ENCODE measurements around the gene AHCYL2.

The AHCYL2 gene

DNA sequence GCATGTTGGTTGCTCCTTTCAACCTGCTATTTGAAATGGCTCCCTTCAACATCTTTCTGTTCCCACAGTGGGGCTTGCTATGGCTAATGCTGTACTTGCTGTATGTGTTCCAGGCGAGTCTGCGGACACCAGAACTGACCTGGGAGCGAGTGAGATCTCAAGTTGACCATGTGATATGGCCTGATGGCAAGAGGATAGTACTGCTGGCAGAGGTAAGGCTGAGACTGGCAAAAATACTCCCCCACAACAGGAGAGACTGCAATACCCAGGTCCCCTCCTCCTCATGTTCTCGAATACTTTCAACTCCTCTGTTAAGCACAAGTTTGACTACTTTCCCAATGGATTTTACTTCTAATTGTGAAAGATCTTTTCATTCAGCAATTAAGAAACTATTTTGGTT is 197.9 kb downstream of the AHCYL2 start:
- TF ChIP-seq POLR2AphosphoS5 (IDR thresholded peaks at IDR 0.05; ENCODE audit: low read depth, low read length): no peak
- no peak for TF ChIP-seq TAF1 (IDR thresholded peaks at IDR 0.05; ENCODE audit: borderline replicate concordance, insufficient read depth, low read length)

- TF ChIP-seq SIN3A (IDR thresholded peaks at IDR 0.05; ENCODE audit: borderline replicate concordance, insufficient read depth, low read length): no peak
- TF ChIP-seq TAF1 (IDR thresholded peaks at IDR 0.05; ENCODE audit: borderline replicate concordance, insufficient read depth, low read length): no peak
- no peak for TF ChIP-seq POLR2AphosphoS5 (IDR thresholded peaks at IDR 0.05; ENCODE audit: low read depth, low read length)
- no peak for TF ChIP-seq FOXP2 (optimal IDR thresholded peaks at IDR 0.05; ENCODE audit: borderline replicate concordance, extremely low read depth, extremely low read length, insufficient read depth)
- TF ChIP-seq, protein P1, sequence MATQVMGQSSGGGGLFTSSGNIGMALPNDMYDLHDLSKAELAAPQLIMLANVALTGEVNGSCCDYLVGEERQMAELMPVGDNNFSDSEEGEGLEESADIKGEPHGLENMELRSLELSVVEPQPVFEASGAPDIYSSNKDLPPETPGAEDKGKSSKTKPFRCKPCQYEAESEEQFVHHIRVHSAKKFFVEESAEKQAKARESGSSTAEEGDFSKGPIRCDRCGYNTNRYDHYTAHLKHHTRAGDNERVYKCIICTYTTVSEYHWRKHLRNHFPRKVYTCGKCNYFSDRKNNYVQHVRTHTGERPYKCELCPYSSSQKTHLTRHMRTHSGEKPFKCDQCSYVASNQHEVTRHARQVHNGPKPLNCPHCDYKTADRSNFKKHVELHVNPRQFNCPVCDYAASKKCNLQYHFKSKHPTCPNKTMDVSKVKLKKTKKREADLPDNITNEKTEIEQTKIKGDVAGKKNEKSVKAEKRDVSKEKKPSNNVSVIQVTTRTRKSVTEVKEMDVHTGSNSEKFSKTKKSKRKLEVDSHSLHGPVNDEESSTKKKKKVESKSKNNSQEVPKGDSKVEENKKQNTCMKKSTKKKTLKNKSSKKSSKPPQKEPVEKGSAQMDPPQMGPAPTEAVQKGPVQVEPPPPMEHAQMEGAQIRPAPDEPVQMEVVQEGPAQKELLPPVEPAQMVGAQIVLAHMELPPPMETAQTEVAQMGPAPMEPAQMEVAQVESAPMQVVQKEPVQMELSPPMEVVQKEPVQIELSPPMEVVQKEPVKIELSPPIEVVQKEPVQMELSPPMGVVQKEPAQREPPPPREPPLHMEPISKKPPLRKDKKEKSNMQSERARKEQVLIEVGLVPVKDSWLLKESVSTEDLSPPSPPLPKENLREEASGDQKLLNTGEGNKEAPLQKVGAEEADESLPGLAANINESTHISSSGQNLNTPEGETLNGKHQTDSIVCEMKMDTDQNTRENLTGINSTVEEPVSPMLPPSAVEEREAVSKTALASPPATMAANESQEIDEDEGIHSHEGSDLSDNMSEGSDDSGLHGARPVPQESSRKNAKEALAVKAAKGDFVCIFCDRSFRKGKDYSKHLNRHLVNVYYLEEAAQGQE (IDR thresholded peaks at IDR 0.05; ENCODE audit: insufficient read depth in 1 of 2, low read depth in 2 of 2, low read length in 2 of 2): no peak
Observed at GRCh38 chr7:129423700-129424410, 199.0 kb downstream of the AHCYL2 start.

GRCh38 chr7:129426482-129426881 is 201.7 kb downstream of the AHCYL2 start:
- TF ChIP-seq FOXP2 (optimal IDR thresholded peaks at IDR 0.05; ENCODE audit: borderline replicate concordance, extremely low read depth, extremely low read length, insufficient read depth) (no peak), POLR2AphosphoS5 (IDR thresholded peaks at IDR 0.05; ENCODE audit: low read depth, low read length) (no peak), TAF1 (IDR thresholded peaks at IDR 0.05; ENCODE audit: borderline replicate concordance, insufficient read depth, low read length) (no peak), SIN3A (IDR thresholded peaks at IDR 0.05; ENCODE audit: borderline replicate concordance, insufficient read depth, low read length) (no peak)
- TF ChIP-seq, protein P1 (IDR thresholded peaks at IDR 0.05; ENCODE audit: insufficient read depth in 1 of 2, low read depth in 2 of 2, low read length in 2 of 2): no peak

GRCh38 chr7:129427526-129428045 is 202.8 kb downstream of the AHCYL2 start:
- TF ChIP-seq TAF1 (IDR thresholded peaks at IDR 0.05; ENCODE audit: borderline replicate concordance, insufficient read depth, low read length): no peak
- TF ChIP-seq POLR2AphosphoS5 (IDR thresholded peaks at IDR 0.05; ENCODE audit: low read depth, low read length): no peak
- TF ChIP-seq, protein P1 (IDR thresholded peaks at IDR 0.05; ENCODE audit: insufficient read depth in 1 of 2, low read depth in 2 of 2, low read length in 2 of 2): no peak; a peak in 1 of 4 replicates
- no peak for TF ChIP-seq SIN3A (IDR thresholded peaks at IDR 0.05; ENCODE audit: borderline replicate concordance, insufficient read depth, low read length)
- TF ChIP-seq FOXP2 (optimal IDR thresholded peaks at IDR 0.05; ENCODE audit: borderline replicate concordance, extremely low read depth, extremely low read length, insufficient read depth): no peak

DNA sequence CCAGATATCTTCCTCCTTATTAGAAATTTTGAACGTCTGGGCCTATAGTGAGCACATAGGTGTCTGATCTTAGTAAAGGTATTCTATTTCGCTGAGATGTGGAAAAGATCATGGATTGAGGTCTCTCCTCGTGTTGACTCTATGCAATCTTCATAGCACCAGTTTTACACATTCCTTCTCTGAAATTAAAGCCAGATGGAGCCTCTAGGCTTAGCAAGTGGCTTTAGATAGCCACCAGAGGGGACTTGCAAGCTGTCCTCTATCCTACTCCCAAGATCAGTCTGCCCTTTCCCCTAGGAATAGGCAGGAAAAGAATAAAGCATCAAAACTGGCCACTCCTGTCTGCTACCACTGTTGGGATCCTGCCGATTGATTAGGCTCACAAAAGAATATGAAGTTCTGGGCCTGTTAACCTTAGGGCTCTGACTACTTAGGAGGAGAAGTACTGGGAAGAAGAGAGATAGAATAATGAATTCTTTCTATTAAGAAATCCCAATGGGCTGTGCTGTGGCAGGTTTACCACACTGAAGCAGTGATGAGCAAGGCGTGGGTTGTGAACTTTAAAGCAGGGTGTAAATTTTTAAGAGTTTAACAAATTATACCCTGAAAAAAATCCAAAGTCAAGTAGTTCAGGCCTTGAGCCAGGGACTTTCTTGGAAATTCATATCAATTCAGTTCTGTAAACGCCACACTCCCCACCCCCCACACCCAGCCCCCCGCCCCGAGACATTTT is 207.2 kb downstream of the AHCYL2 start:
- no peak for TF ChIP-seq TAF1 (IDR thresholded peaks at IDR 0.05; ENCODE audit: borderline replicate concordance, insufficient read depth, low read length)

Data from PFSK-1 (cell line).